ENCODE data around the gene GLUD1.
A peak's percentile ranks its signal among the peaks of the same experiment; 100 is the strongest.
"Not testable (repeated sequence)": the region's sequence is repeated elsewhere in the genome, so short reads cannot be mapped to it uniquely, and the experiment has no call there.

GLUD1 gene

GRCh38 chr10:87092376-87092860, 2.2 kb downstream of the GLUD1 start:
- no peak for DNase-seq (ENCODE audit: low read depth, low spot score)
- Histone ChIP-seq H3K9me3 (ENCODE audit: insufficient read depth, low read length) (no peaks in the 10 kb centered on the region), H3K4me3 (ENCODE audit: insufficient read length, low read depth) (peak overlapping the region; percentile 86), H3K9ac (ENCODE audit: insufficient read length, low read depth) (peak overlapping the region; percentile 38), H3K27me3 (ENCODE audit: insufficient read depth, insufficient read length) (no peaks in the 10 kb centered on the region), H3K4me1 (ENCODE audit: insufficient read depth, insufficient read length) (peaks cover 2% of the 10 kb centered on the region), H3K36me3 (ENCODE audit: insufficient read depth, insufficient read length, low read length) (peaks cover 31% of the 10 kb centered on the region)
- TF ChIP-seq YY1 (IDR thresholded peaks at IDR 0.05; ENCODE audit: insufficient read depth, insufficient read length) (no peak), ZNF274 (IDR thresholded peaks at IDR 0.05; ENCODE audit: low read depth, low read length) (no peak), SUZ12 (IDR thresholded peaks at IDR 0.05; ENCODE audit: extremely low read depth, insufficient read depth, insufficient read length) (no peak)

DNA sequence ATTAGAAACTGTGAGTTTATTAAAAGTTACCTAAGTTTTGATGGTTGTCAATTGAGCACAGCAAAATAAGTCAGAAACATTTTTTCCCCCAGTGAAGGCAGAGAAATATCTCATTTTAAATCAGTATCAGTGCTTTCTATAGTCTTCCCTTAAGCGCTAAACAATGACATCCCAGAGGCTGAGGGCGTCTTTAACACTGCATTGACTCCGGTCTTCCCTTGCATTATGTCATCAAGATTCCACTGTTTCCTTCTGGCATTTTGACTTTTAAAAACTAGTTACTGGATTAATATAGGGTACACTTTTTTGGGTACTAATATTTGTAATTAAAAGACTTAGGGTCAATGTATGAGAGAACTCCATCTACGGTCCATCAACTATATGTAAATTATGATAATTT, 3.9 kb downstream of the GLUD1 start:
- Histone ChIP-seq H3K4me3 (ENCODE audit: insufficient read length, low read depth) (no peak overlapping the region), H3K9ac (ENCODE audit: insufficient read length, low read depth) (no peak overlapping the region), H3K27me3 (ENCODE audit: insufficient read depth, insufficient read length) (no peaks in the 10 kb centered on the region), H3K36me3 (ENCODE audit: insufficient read depth, insufficient read length, low read length) (peaks cover 35% of the 10 kb centered on the region), H3K4me1 (ENCODE audit: insufficient read depth, insufficient read length) (peaks cover 2% of the 10 kb centered on the region), H3K9me3 (ENCODE audit: insufficient read depth, low read length) (no peaks in the 10 kb centered on the region)
- DNase-seq (ENCODE audit: low read depth, low spot score): no peak
- TF ChIP-seq ZNF274 (IDR thresholded peaks at IDR 0.05; ENCODE audit: low read depth, low read length): no peak
- TF ChIP-seq YY1 (IDR thresholded peaks at IDR 0.05; ENCODE audit: insufficient read depth, insufficient read length): no peak
- no peak for TF ChIP-seq SUZ12 (IDR thresholded peaks at IDR 0.05; ENCODE audit: extremely low read depth, insufficient read depth, insufficient read length)

DNA sequence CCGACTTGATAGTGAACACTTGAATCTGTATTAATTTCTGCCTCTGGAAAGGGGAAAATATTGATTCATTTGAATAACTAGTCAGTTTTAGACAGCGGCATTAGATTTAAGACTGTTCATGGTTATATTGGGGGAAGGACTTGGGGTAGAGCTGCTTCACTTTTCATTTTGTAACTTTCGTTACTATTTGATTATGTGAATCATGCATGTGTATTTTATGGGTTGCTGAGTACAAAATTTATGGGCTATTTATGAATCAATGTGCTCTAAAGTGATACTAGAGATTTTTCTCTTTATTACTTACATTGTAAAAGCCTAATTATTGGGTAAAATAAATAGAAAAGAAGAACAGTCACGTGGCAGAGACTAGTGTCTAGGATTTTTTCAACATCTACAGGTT, 4.9 kb downstream of the GLUD1 start:
- no peaks in the 10 kb centered on the region for H3K27me3 ChIP-seq (ENCODE audit: insufficient read depth, insufficient read length)
- no peak for TF ChIP-seq SUZ12 (IDR thresholded peaks at IDR 0.05; ENCODE audit: extremely low read depth, insufficient read depth, insufficient read length)
- TF ChIP-seq YY1 (IDR thresholded peaks at IDR 0.05; ENCODE audit: insufficient read depth, insufficient read length): no peak
- no peak for TF ChIP-seq ZNF274 (IDR thresholded peaks at IDR 0.05; ENCODE audit: low read depth, low read length)
- H3K36me3 ChIP-seq (ENCODE audit: insufficient read depth, insufficient read length, low read length): peaks cover 35% of the 10 kb centered on the region
- peaks cover 2% of the 10 kb centered on the region for H3K4me1 ChIP-seq (ENCODE audit: insufficient read depth, insufficient read length)
- H3K4me3 ChIP-seq (ENCODE audit: insufficient read length, low read depth): no peak overlapping the region
- no peaks in the 10 kb centered on the region for H3K9me3 ChIP-seq (ENCODE audit: insufficient read depth, low read length)
- no peak for DNase-seq (ENCODE audit: low read depth, low spot score)
- H3K9ac ChIP-seq (ENCODE audit: insufficient read length, low read depth): no peak overlapping the region

GRCh38 chr10:87085537-87085936, 9.1 kb downstream of the GLUD1 start:
- DNase-seq (ENCODE audit: low read depth, low spot score): no peak
- no peaks in the 10 kb centered on the region for H3K27me3 ChIP-seq (ENCODE audit: insufficient read depth, insufficient read length)
- H3K36me3 ChIP-seq (ENCODE audit: insufficient read depth, insufficient read length, low read length): peaks cover 30% of the 10 kb centered on the region
- no peaks in the 10 kb centered on the region for H3K4me1 ChIP-seq (ENCODE audit: insufficient read depth, insufficient read length)
- no peaks in the 10 kb centered on the region for H3K9me3 ChIP-seq (ENCODE audit: insufficient read depth, low read length)
- no peak overlapping the region for H3K9ac ChIP-seq (ENCODE audit: insufficient read length, low read depth)
- TF ChIP-seq SUZ12 (IDR thresholded peaks at IDR 0.05; ENCODE audit: extremely low read depth, insufficient read depth, insufficient read length) (no peak), YY1 (IDR thresholded peaks at IDR 0.05; ENCODE audit: insufficient read depth, insufficient read length) (no peak), ZNF274 (IDR thresholded peaks at IDR 0.05; ENCODE audit: low read depth, low read length) (no peak)
- H3K4me3 ChIP-seq (ENCODE audit: insufficient read length, low read depth): no peak overlapping the region

GRCh38 chr10:87084291-87084782, 10.3 kb downstream of the GLUD1 start:
- H3K36me3 ChIP-seq (ENCODE audit: insufficient read depth, insufficient read length, low read length): peaks cover 22% of the 10 kb centered on the region
- DNase-seq (ENCODE audit: low read depth, low spot score); H3K27me3 ChIP-seq (ENCODE audit: insufficient read depth, insufficient read length); H3K9ac ChIP-seq (ENCODE audit: insufficient read length, low read depth); H3K9me3 ChIP-seq (ENCODE audit: insufficient read depth, low read length); H3K4me3 ChIP-seq (ENCODE audit: insufficient read length, low read depth); H3K4me1 ChIP-seq (ENCODE audit: insufficient read depth, insufficient read length): not testable (repeated sequence)

- H3K9ac ChIP-seq (ENCODE audit: insufficient read length, low read depth); H3K9me3 ChIP-seq (ENCODE audit: insufficient read depth, low read length); H3K4me3 ChIP-seq (ENCODE audit: insufficient read length, low read depth); DNase-seq (ENCODE audit: low read depth, low spot score); H3K27me3 ChIP-seq (ENCODE audit: insufficient read depth, insufficient read length); H3K4me1 ChIP-seq (ENCODE audit: insufficient read depth, insufficient read length): not testable (repeated sequence)
- H3K36me3 ChIP-seq (ENCODE audit: insufficient read depth, insufficient read length, low read length): peaks cover 16% of the 10 kb centered on the region
Observed at GRCh38 chr10:87083576-87084290, 10.9 kb downstream of the GLUD1 start.

- not testable (repeated sequence) for H3K9me3 ChIP-seq (ENCODE audit: insufficient read depth, low read length); H3K4me1 ChIP-seq (ENCODE audit: insufficient read depth, insufficient read length); H3K4me3 ChIP-seq (ENCODE audit: insufficient read length, low read depth); H3K36me3 ChIP-seq (ENCODE audit: insufficient read depth, insufficient read length, low read length); DNase-seq (ENCODE audit: low read depth, low spot score); H3K27me3 ChIP-seq (ENCODE audit: insufficient read depth, insufficient read length); H3K9ac ChIP-seq (ENCODE audit: insufficient read length, low read depth)
Observed at GRCh38 chr10:87082219-87082618, 12.4 kb downstream of the GLUD1 start.

DNA sequence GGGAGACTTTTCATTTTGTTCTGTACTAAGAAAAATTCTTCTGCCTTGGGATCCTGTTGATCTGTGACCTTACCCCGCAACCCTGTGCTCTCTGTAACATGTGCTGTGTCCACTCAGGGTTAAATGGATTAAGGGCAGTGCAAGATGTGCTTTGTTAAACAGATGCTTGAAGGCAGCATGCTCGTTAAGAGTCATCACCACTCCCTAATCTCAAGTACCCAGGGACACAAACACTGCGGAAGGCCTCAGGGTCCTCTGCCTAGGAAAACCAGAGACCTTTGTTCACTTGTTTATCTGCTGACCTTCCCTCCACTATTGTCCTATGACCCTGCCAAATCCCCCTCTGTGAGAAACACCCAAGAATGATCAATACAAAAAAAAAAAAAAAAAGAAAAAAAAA, 13.1 kb downstream of the GLUD1 start:
- H3K4me3 ChIP-seq (ENCODE audit: insufficient read length, low read depth); H3K9ac ChIP-seq (ENCODE audit: insufficient read length, low read depth); H3K9me3 ChIP-seq (ENCODE audit: insufficient read depth, low read length); DNase-seq (ENCODE audit: low read depth, low spot score); H3K36me3 ChIP-seq (ENCODE audit: insufficient read depth, insufficient read length, low read length); H3K27me3 ChIP-seq (ENCODE audit: insufficient read depth, insufficient read length); H3K4me1 ChIP-seq (ENCODE audit: insufficient read depth, insufficient read length): not testable (repeated sequence)

- not testable (repeated sequence) for H3K4me1 ChIP-seq (ENCODE audit: insufficient read depth, insufficient read length); H3K27me3 ChIP-seq (ENCODE audit: insufficient read depth, insufficient read length); H3K4me3 ChIP-seq (ENCODE audit: insufficient read length, low read depth); H3K9ac ChIP-seq (ENCODE audit: insufficient read length, low read depth); H3K36me3 ChIP-seq (ENCODE audit: insufficient read depth, insufficient read length, low read length); H3K9me3 ChIP-seq (ENCODE audit: insufficient read depth, low read length); DNase-seq (ENCODE audit: low read depth, low spot score)
Observed at GRCh38 chr10:87080621-87081020, 14.0 kb downstream of the GLUD1 start.

Measured in NT2/D1 (cell line).